Hematopoietic multipotent progenitor cell treated with erythropoietin and hydrocortisone succinate and interleukin-3 and kit ligand, for 4 days (in vitro differentiated cells): ENCODE measurements around the gene CCDC107.
A peak's percentile ranks its signal among the peaks of the same experiment; 100 is the strongest.
"Not testable (repeated sequence)": the region's sequence is repeated elsewhere in the genome, so short reads cannot be mapped to it uniquely, and the experiment has no call there.

ENCODE experiments used
- DNase-seq: peaks from one replicate; pipeline ENCODE4 v3.0.0-alpha.2; 2015

CCDC107 gene, protein sequence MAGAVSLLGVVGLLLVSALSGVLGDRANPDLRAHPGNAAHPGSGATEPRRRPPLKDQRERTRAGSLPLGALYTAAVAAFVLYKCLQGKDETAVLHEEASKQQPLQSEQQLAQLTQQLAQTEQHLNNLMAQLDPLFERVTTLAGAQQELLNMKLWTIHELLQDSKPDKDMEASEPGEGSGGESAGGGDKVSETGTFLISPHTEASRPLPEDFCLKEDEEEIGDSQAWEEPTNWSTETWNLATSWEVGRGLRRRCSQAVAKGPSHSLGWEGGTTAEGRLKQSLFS

GRCh38 chr9:35658137-35658967, at the start of gene CCDC107:
CCDC107 (plus strand) TSS chr9:35658292; CDS start chr9:35658380, 88 bp downstream.
- DNase-seq = peak; percentile 94

DNA sequence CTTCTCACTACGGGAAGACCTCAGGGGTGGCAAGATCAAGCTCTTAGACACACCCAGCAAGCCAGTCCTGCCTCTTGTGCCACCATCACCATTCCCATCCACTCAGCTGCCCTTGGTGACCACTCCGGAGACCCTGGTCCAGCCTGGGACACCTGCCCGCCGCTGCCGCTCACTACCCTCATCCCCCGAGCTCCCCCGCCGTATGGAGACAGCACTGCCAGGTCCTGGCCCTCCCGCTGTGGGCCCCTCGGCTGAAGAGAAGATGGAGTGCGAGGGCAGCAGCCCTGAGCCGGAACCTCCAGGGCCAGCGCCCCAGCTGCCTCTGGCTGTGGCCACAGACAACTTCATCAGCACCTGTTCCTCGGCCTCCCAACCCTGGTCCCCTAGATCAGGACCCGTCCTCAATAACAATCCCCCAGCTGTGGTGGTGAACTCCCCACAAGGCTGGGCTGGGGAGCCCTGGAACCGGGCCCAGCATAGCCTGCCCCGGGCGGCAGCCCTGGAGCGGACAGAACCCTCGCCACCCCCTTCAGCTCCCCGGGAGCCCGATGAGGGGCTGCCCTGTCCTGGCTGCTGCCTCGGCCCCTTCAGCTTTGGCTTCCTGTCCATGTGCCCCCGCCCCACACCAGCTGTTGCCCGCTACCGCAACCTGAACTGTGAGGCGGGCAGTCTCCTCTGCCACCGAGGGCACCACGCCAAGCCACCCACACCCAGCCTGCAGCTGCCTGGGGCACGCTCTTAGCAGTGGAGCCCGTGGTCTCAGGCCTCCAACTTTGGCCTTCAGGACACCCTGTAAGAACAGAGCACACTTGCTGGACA, 48.9 kb upstream of the CCDC107 start:
- DNase-seq = no peak

DNA sequence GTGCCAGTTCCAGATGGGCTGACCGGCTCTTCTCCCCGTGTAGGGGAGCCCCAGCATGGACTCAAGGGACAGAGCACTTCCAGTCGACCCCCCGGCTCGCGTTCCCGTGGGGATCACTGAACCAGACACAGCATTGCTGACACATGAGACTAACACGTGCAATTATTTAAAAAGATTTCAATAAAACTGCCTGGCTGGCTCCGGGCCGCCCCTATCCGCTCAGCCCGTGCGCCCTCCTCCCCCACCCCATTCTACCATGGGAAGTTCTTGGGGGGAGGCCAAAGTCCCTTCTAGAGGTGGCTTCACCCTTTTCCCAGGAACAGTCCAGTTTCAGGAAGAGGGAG, 48.3 kb upstream of the CCDC107 start:
- DNase-seq = no peak

- DNase-seq = peak; percentile 79
Measured at GRCh38 chr9:35611230-35611797, 46.8 kb upstream of the CCDC107 start.

DNA sequence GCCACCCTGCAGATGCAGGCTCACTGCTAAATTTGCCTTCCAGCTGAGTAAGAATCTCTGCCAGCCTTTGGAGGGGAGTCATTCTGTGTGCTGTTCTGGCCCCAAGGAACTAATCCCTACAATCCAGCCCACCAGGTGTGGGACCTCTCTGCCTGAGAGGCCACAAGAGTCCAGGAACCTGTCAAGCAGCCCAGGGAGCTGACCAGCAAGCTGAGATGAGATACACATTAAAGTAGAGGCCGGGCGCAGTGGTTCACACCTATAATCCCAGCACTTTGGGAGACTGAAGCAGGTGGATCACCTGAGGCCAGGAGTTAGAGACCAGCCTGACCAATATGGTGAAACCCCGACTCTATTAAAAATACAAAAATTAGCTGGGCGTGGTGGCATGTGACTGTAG, 46.0 kb upstream of the CCDC107 start:
- DNase-seq = not testable (repeated sequence)

- no peak for DNase-seq
Measured at GRCh38 chr9:35612843-35613242, 45.2 kb upstream of the CCDC107 start.

- no peak for DNase-seq
Measured at GRCh38 chr9:35615981-35616680, 42.0 kb upstream of the CCDC107 start.

DNA sequence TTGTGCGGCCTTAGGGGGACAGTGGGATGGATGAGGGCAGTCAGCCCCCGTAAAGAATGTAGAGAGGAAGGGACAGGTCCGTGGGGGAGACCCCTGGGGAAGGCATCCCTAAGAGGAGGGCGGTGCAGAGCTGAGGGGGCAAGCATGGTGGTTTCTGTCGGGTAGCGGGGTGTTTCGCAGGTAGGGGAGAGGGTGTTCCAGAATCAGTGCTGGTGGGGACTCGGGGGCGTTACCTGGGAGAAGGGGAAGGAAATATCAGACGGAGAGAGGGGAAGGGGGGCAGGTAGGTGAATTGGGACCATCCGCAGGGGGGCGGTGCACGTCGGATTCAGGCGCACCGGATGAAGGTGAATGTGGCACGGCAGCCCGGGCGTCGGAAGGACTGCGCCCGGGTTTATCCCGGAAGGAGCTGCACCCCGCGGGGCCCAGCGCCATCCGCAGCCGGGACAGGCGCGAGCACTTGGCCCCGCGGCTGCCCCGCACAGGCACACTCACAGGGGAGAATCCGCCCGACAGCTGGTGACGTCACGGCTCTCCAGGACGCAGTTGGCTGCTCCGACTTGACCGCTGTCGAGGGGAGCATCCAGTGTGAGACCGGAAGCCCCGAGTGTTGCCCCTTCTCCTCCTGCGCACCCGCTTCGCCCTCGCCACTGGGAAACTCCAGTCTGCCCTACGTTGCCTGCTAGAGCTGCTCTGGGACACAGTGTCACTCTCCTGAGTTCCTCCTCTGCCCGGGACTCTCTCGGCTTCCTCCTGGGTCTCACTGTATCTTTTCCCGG, 41.2 kb upstream of the CCDC107 start:
- DNase-seq = peak; percentile 74

DNA sequence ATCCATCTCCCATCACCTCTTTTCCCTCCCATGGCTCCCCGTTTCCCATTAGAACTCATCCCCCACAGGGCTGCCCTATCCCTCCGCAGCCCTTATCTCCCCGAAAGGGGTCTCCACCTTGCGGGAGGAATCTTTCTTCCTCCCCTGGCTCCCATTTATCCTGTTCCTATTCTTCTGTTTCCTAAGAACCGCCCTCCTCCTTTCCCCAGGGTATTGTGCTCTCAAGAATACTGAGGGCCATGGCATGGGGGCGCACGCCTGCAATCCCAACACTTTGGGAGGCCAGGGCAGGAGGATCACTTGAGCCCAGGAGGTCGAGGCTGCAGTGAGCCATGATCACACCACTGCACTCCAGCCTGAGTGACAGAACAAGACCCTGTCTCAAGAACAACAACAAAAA, 40.5 kb upstream of the CCDC107 start:
- no peak for DNase-seq

- peak; percentile 59 for DNase-seq
Measured at GRCh38 chr9:35618325-35618727, 39.8 kb upstream of the CCDC107 start, which contains the start of gene CD72. CD72 (minus strand) TSS chr9:35618413; CDS start chr9:35618303, 110 bp downstream.

- DNase-seq = peak; percentile 79
Measured at GRCh38 chr9:35618854-35619799, 39.0 kb upstream of the CCDC107 start.

GRCh38 chr9:35619800-35620158, 38.3 kb upstream of the CCDC107 start:
- DNase-seq = no peak

- DNase-seq = no peak
Measured at GRCh38 chr9:35627575-35627974, 30.5 kb upstream of the CCDC107 start.

DNA sequence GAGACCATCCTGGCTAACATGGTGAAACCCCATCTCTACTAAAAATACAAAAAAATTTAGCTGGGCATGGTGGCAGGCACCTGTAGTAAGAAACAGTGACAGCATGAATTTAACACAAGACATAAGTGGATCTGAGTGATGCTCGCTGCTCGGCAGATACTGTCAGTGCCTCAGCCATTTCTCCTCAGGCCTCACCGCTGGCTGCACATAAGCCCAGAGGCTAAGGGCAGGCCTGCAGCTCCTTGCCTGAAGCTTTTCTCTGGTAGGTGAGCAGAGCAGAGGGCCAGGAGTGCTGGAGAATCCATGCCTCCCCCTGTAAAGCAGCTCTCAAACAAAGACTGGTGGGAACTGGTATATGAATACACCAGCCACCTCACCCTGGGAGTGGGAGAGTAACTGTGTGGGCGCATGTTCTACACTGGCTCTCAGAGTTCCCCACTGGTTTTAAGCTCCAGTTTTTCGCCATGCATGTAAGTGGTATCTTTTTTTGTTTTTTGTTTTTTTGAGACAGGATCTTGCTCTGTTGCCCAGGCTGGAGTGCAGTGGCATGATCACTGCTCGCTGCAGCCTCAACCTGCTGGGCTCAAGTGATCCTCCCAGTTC, 29.6 kb upstream of the CCDC107 start:
- DNase-seq = no peak

- DNase-seq = no peak
Measured at GRCh38 chr9:35629597-35629996, 28.5 kb upstream of the CCDC107 start.

- DNase-seq = no peak
Measured at GRCh38 chr9:35635730-35636129, 22.4 kb upstream of the CCDC107 start.

DNA sequence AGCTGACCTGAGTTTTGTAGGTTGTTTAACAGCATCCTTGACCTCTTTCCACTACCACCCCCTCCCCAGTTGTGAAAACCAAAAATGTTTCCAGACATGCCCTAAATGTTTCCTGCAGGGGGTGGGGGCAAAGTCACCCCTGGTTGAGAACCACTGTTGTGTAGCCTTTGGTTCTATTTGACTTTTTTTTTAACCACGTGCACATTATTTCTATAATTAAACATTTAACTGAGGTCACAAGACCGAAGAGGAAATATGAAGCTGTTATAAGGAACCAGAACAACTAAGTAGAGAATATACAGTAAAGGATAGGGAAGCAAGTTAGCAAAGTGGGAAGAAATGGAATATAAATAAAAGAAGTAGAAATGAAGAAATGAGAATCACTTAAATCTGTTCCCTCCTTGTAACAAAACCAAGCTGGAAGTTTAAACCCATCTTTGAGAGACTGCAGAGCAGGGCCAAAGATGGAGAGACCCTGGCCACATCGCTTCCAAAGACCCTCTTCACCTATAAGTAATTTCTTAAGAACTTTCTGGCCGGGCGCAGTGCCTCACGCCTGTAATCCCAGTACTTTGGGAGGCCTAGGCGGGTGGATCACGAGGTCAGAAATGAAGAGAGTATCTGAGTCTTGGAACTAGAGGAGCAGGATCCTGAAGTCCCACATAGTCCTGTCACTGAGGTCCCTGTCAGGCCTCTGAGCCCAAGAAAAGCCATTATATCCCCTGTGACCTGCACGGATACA, 21.8 kb upstream of the CCDC107 start:
- DNase-seq = no peak

GRCh38 chr9:35636877-35637246, 21.2 kb upstream of the CCDC107 start:
- DNase-seq = not testable (repeated sequence)

DNA sequence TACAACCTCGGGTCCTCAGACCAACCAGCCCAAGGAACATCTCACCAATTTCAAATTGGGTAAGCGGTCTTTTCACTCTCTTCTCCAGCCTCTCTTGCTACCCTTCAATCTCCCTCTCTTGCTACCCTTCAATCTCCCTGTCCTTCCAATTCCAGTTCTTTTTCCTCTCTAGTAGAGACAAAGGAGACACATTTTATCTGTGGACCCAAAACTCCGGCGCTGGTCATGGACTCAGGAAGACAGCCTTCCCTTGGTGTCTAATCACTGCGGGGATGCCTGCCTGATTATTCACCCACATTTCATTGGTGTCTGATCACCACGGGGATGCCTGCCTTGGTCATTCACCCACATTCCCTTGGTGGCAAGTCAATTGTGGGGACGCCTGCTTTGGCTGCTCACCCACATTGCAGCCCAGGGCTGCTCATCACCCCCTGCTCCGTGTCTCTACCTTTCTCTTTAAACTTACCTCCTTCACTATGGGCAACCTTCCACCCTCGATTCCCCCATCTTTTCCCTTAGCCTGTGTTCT, 20.6 kb upstream of the CCDC107 start:
- not testable (repeated sequence) for DNase-seq
